ENCODE data around the gene SERPINC1.
A peak's percentile ranks its signal among the peaks of the same experiment; 100 is the strongest.
"Not testable (repeated sequence)": the region's sequence is repeated elsewhere in the genome, so short reads cannot be mapped to it uniquely, and the experiment has no call there.

The SERPINC1 gene

DNA sequence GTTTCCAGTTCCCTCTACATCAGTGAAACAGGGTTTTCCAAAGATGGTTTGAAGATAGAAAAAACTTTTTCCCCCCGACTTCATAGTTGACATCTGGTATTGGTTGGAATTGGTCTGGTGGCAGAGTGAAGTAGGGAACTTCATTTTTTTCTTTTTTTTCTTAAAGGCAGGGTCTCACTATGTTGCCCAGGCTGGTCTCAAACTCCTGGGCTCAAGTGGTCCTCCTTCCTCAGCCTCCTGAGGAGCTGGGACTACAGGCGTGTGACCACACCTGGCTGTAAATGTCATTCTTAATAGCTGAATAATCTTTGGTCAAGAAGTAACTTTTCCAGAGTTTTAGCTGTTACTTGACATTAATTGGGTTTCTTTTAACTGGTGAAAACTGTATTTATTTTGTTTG lies 27.2 kb downstream of the SERPINC1 start:
- DNase-seq (ENCODE audit: low spot score): no peak

GRCh38 chr1:173888749-173889148 lies 28.4 kb downstream of the SERPINC1 start:
- DNase-seq (ENCODE audit: low spot score): no peak

- no peak for DNase-seq (ENCODE audit: low spot score)
Measured at GRCh38 chr1:173887627-173888026, 29.5 kb downstream of the SERPINC1 start.

- no peak for DNase-seq (ENCODE audit: low spot score)
Measured at GRCh38 chr1:173886746-173887611, 30.1 kb downstream of the SERPINC1 start.

- DNase-seq (ENCODE audit: low spot score): no peak
Measured at GRCh38 chr1:173884701-173885100, 32.4 kb downstream of the SERPINC1 start.

DNA sequence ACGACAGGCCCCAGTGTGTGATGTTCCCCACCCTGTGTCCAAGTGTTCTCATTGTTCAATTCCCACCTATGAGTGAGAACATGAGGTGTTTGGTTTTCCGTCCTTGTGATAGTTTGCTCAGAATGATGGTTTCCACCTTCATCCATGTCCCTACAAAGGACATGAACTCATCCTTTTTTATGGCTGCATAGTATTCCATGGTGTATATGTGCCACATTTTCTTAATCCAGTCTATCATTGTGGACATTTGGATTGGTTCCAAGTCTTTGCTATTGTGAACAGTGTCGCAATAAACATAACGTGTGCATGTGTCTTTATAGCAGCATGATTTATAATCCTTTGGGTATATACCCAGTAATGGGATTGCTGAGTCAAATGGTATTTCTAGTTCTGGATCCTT lies 36.0 kb downstream of the SERPINC1 start:
- not testable (repeated sequence) for DNase-seq (ENCODE audit: low spot score)

DNA sequence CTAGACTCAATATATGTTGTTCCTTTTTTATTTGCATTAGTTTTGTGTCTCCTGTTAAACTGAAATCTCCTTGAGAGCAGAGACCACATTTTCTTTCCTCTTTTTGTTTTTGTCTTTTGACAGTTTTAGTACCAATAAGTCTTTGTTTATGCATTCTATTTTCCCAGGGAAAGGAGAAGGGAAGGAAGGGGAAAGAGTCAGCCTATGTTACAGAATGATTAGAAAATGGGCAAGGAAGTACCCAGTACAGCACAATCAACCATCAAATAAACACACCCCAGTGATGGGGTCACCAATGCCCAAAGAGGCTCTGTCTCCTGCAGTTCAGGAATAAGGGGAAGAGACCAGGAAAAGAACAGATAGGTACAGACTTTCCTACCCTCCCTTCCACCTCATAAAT lies 38.9 kb downstream of the SERPINC1 start:
- DNase-seq (ENCODE audit: low spot score): no peak

DNA sequence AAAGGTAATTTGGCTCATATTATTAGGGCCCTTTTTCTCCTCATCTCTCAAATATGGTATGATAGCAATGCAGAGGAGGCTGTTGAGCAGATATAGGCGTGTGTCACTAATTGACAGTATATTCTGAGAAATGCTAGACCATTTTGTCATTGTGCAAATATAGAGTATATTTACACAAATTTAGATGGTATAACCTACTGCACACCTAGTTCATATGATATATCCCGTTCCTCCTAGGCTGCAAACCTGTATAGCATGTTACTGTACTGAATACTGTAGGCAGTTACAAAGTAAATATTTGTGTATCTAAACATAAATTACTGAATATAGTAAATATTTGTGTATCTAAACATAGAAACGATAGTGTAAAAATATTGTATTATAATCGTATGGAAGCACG lies 40.4 kb downstream of the SERPINC1 start:
- no peak for DNase-seq (ENCODE audit: low spot score)

DNA sequence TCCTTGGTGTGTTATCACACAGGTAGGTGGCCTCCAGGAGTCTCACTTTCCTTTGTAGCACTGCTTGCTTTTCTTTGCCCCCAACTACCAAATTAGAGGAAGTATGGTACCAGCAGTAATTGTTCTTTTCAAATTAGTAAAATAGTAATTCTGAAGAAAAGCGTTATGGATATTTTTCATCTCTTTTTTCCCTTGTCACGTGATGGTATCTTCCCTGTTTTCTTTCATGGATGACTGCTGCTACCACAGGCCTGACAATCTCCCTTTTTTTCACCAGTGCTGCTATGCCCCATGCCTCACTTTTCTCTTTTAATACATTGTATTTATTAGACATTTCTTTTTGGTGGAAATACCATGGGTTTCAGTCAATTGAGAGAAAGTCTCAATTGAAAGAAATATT lies 45.6 kb downstream of the SERPINC1 start:
- no peak for DNase-seq (ENCODE audit: low spot score)

GRCh38 chr1:173871091-173871490 lies 46.0 kb downstream of the SERPINC1 start:
- no peak for DNase-seq (ENCODE audit: low spot score)

- no peak for DNase-seq (ENCODE audit: low spot score)
Measured at GRCh38 chr1:173870252-173871075, 46.7 kb downstream of the SERPINC1 start.

DNA sequence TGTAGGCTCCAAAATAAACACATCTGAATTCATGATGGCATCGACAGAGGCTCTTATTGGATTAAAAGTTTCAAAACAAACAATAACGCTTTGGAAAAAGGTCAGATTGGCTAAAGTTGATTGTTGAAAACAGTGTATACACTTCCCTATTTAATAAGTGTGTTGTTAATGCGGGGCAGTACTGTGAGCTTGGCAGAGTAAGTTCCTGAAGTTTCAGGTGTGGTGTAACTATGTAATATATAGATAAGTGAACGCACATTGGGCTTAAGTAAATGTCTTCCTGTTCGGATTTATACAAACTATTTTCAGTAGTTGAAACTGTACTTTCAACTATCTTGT lies 48.1 kb downstream of the SERPINC1 start:
- DNase-seq (ENCODE audit: low spot score): no peak

GRCh38 chr1:173868266-173869020 lies 48.7 kb downstream of the SERPINC1 start, which contains the start of gene ZBTB37:
ZBTB37 (plus strand) TSS chr1:173868380; CDS start chr1:173870226, 1,846 bp downstream.
- DNase-seq (ENCODE audit: low spot score): peak; percentile 83

DNA sequence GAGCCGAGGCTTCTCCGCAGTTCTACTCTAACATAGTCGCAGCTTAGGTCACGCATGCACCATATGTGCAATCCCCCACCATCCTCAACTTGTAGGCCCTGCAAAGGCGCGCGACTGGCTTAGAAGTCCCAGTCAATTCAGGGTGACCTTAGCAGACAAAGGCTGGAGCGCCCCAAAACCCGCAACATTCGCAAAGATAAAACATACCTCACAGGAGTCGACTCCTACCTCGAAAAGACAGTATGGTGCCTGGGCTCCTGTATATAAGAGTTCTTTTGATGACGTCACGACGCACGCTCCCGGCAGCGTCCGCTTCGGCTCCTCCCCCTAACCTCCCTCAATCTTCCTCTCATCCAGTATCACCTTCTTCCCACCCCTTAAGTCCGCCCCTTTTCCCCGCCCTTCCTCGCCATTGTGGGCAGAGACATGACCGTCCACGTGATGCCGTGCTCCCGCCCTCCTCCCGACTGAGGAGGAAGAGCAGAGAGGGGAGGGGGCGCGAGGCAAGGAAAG lies 49.3 kb downstream of the SERPINC1 start, which contains the start of gene GAS5:
TSS of gene GAS5 (minus strand) at position 237 of the 513 bp plus-strand sequence.
- DNase-seq (ENCODE audit: low spot score): peak; percentile 99

- peak; percentile 59 for DNase-seq (ENCODE audit: low spot score)
Measured at GRCh38 chr1:173867141-173867752, 49.9 kb downstream of the SERPINC1 start.

- peak; percentile 80 for DNase-seq (ENCODE audit: low spot score)
Measured at GRCh38 chr1:173866413-173867115, 50.6 kb downstream of the SERPINC1 start.

GRCh38 chr1:173865468-173866164 lies 51.5 kb downstream of the SERPINC1 start:
- DNase-seq (ENCODE audit: low spot score): no peak

DNA sequence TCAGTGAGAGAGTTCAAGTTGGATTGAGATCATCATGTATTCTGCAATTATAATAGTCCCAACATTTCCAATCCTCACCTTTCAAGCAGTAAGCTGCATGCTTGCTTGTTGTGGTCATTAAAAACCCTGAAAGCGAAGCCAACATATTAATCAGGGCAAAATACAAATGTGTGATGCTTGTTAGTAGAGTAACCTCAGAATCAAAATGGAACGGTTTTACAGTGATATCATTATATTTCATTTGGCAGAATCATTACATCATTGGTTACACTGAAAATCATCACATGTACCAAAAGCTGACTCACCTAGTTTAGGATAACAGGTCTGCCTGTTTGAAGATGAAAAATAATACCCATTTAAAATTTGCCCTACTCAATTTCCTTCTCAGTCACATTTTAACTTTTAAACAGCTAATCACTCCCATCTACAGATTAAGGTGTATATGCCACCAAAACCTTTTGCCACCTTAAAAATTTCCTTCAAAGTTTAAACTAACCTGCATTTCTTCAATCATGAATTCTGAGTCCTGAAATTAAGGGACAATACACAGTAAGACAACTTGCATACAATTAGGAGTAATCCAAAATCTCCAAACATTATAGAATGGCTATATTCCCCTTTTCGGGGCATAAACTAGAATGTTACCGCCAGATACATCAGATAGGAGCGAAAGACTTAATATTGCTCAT lies 52.8 kb downstream of the SERPINC1 start:
- DNase-seq (ENCODE audit: low spot score): peak; percentile 82
